Endothelial cell of umbilical vein (primary cell): ENCODE results near the gene GTF2IRD1.

ENCODE experiments used
- CTCF ChIP-seq, 2 donors: IDR thresholded peaks; 1 replicate in 1 of 2; 2 replicates in 1 of 2; pipeline ENCODE4 v1.5.1; 2011; ENCODE audit warnings: low read length in 2 of 2, mild to moderate bottlenecking in 2 of 2, moderate library complexity in 2 of 2, control low read depth in 1 of 2, inconsistent platforms in 1 of 2, low read depth in 1 of 2; ENCODE audit not compliant: insufficient read depth in 1 of 2; ENCODE audit errors: extremely low read depth in 1 of 2
- EZH2 ChIP-seq: IDR thresholded peaks from 2 replicates; pipeline ENCODE4 v1.6.1; 2012; ENCODE audit warnings: borderline replicate concordance, low read depth, mild to moderate bottlenecking, moderate library complexity, low read length, inconsistent platforms; ENCODE audit not compliant: severe bottlenecking
- POLR2A ChIP-seq: IDR thresholded peaks from 2 replicates; pipeline ENCODE4 v1.6.1; 2012; ENCODE audit warnings: low read depth, mild to moderate bottlenecking, control low read depth, low read length
- POLR2AphosphoS5 ChIP-seq: IDR thresholded peaks from 2 replicates; pipeline ENCODE4 v1.6.1; 2012; ENCODE audit warnings: low read depth, mild to moderate bottlenecking, control low read depth, low read length, moderate library complexity; ENCODE audit not compliant: insufficient read depth
- TF ChIP-seq, protein P1 (sequence below): IDR thresholded peaks from 2 replicates; pipeline ENCODE4 v1.6.1; 2011; ENCODE audit not compliant: insufficient read depth, insufficient read length

DNA sequence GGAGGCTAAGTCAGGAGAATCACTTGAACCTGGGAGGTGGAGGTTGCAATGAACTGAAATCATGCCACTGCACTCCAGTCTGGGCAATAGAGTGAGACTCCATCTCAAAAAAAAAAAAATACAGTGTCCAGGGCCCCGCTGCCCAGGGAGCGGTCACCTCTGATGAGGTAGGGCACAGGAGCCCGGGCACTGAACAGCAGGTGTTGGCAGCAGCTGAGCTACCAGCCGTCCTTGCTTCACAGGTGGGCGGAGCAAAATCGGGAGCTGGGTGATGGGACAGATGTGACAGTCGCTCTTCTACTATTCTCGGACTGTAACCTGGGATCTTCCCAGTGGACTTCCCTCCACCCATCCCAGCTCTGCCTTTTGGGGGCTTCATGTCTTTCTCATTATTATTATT lies 49.4 kb downstream of the GTF2IRD1 start:
- TF ChIP-seq CTCF (IDR thresholded peaks at IDR 0.05; ENCODE audit: extremely low read depth in 1 of 2, insufficient read depth in 1 of 2, low read depth in 1 of 2, low read length in 2 of 2) (no peak), POLR2A (no peak), POLR2AphosphoS5 (no peak), EZH2 (no peak)
- TF ChIP-seq, protein P1, sequence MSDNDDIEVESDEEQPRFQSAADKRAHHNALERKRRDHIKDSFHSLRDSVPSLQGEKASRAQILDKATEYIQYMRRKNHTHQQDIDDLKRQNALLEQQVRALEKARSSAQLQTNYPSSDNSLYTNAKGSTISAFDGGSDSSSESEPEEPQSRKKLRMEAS, result no peak
